H1 (cell line): ENCODE measurements around the gene ZMYND15. TPM values are rescaled to one million over a fixed set of nuclear protein-coding genes. Genes with fewer than 3 reads are reported as not detected.

Source experiments
- CTCF ChIA-PET: fragments of 300-600 bp; sonication (Branson Sonifier 250); formaldehyde crosslinking; loops from one replicate; lab custom pipeline; 2021; ENCODE audit not compliant: partially characterized antibody; lab: Charles Lee
- POLR2A ChIA-PET: fragments of 300-600 bp; sonication (Branson Sonifier 250); formaldehyde crosslinking; loops from one replicate; lab custom pipeline; 2021; ENCODE audit warnings: inconsistent platforms; ENCODE audit not compliant: partially characterized antibody; lab: Charles Lee
- DNase-seq, 2 experiments: peaks; one replicate each; pipeline versions ENCODE4 v3.0.0 to v3.0.0-alpha.2; 2010 to 2022; ENCODE audit warnings: low spot score in 2 of 2, low read depth in 1 of 2, mixed read lengths in 1 of 2
- FAIRE-seq: peaks from 2 replicates; lab custom pipeline; 2011; peaks lifted over from hg19 to GRCh38; lab: Jason Lieb, UNC
- H2AFZ ChIP-seq: 2 replicates; pipeline ENCODE4 v1.8.1; 2012; ENCODE audit warnings: low read length, inconsistent platforms
- H2AK5ac ChIP-seq: 2 replicates; pipeline ENCODE4 v1.6.1; 2013; ENCODE audit warnings: low read depth, low read length
- H2BK120ac ChIP-seq: replicated peaks from 2 replicates; pipeline ENCODE3; 2013; ENCODE audit warnings: low read depth, low read length, inconsistent platforms
- H2BK12ac ChIP-seq: 2 replicates; pipeline ENCODE4 v1.6.1; 2013; ENCODE audit warnings: low read depth, low read length
- H2BK15ac ChIP-seq: 2 replicates; pipeline ENCODE4 v1.6.1; 2013; ENCODE audit warnings: low read length
- H2BK20ac ChIP-seq: 2 replicates; pipeline ENCODE4 v1.6.1; 2013; ENCODE audit warnings: low read length
- H2BK5ac ChIP-seq: 2 replicates; pipeline ENCODE4 v1.6.1; 2013; ENCODE audit warnings: low read depth, low read length
- H3K14ac ChIP-seq: 2 replicates; pipeline ENCODE4 v1.6.1; 2013; ENCODE audit warnings: inconsistent platforms; ENCODE audit not compliant: insufficient read length
- H3K18ac ChIP-seq: 2 replicates; pipeline ENCODE4 v1.6.1; 2013; ENCODE audit warnings: low read length; ENCODE audit errors: extremely low read depth
- H3K23ac ChIP-seq: 2 replicates; pipeline ENCODE4 v1.6.1; 2013; ENCODE audit warnings: inconsistent platforms; ENCODE audit not compliant: insufficient read length
- H3K23me2 ChIP-seq: 2 replicates; pipeline ENCODE4 v1.6.1; 2013; ENCODE audit warnings: low read depth, low read length
- H3K27ac ChIP-seq: 2 replicates; pipeline ENCODE4 v1.6.1; 2011; ENCODE audit warnings: low read depth, low read length, inconsistent platforms
- H3K27me3 ChIP-seq, 4 experiments: replicated peaks in 1 of 4; 1 replicate in 1 of 4; 2 replicates in 3 of 4; pipeline versions ENCODE4 v1.6.1 to v1.8.1; 2011 to 2013; ENCODE audit warnings: low read length in 3 of 4, mild to moderate bottlenecking in 3 of 4, inconsistent platforms in 2 of 4, mixed read lengths in 2 of 4, moderate library complexity in 1 of 4; ENCODE audit not compliant: control insufficient read depth in 3 of 4, insufficient read depth in 3 of 4; ENCODE audit errors: extremely low read depth in 1 of 4
- H3K36me3 ChIP-seq, 4 experiments: 2 replicates each; pipeline versions ENCODE4 v1.6.1 to v1.8.1; 2011 to 2013; ENCODE audit warnings: mild to moderate bottlenecking in 4 of 4, low read length in 3 of 4, moderate library complexity in 2 of 4, control low read depth in 1 of 4, inconsistent platforms in 1 of 4; ENCODE audit not compliant: insufficient read depth in 4 of 4, control insufficient read depth in 2 of 4
- H3K4ac ChIP-seq: replicated peaks from 2 replicates; pipeline ENCODE3; 2013; ENCODE audit warnings: low read length, low read depth, mixed read lengths, inconsistent platforms; ENCODE audit not compliant: insufficient read length
- H3K4me1 ChIP-seq, 4 experiments: replicated peaks in 1 of 4; 1 replicate in 1 of 4; 2 replicates in 3 of 4; pipeline versions ENCODE4 v1.6.1 to v1.8.1; 2011 to 2013; ENCODE audit warnings: low read length in 3 of 4, inconsistent platforms in 2 of 4, mixed read lengths in 1 of 4; ENCODE audit not compliant: insufficient read depth in 4 of 4, control insufficient read depth in 3 of 4
- H3K4me2 ChIP-seq, 2 experiments: 2 replicates each; pipeline versions ENCODE4 v1.6.1 to v1.8.1; 2011 to 2013; ENCODE audit warnings: low read depth in 2 of 2, low read length in 2 of 2, control low read depth in 1 of 2, inconsistent platforms in 1 of 2, mild to moderate bottlenecking in 1 of 2; ENCODE audit not compliant: insufficient read depth in 1 of 2
- H3K4me3 ChIP-seq, 4 experiments: fragments of 200-600, 300-600 bp in 1 of 4; sonication (generic), shearing (Covaris generic), sonication (Bioruptor Twin) in 1 of 4; 2 replicates each; pipeline versions ENCODE4 v1.5.1 to v1.8.1; 2011 to 2016; ENCODE audit warnings: low read length in 4 of 4, low read depth in 3 of 4, control low read depth in 2 of 4, inconsistent platforms in 2 of 4, mild to moderate bottlenecking in 2 of 4, mixed read lengths in 1 of 4, moderate library complexity in 1 of 4; ENCODE audit not compliant: insufficient read depth in 2 of 4; ENCODE audit errors: extremely low read depth in 1 of 4
- H3K56ac ChIP-seq: replicated peaks from 2 replicates; pipeline ENCODE3; 2013; ENCODE audit warnings: low read depth, mild to moderate bottlenecking, mixed read lengths, low read length, inconsistent platforms; ENCODE audit not compliant: insufficient read length
- H3K79me1 ChIP-seq: 2 replicates; pipeline ENCODE4 v1.6.1; 2013; ENCODE audit warnings: low read depth, low read length, control low read depth
- H3K79me2 ChIP-seq, 2 experiments: 2 replicates each; pipeline versions ENCODE4 v1.6.1 to v1.8.1; 2012 to 2013; ENCODE audit warnings: low read length in 2 of 2, mild to moderate bottlenecking in 2 of 2, inconsistent platforms in 1 of 2; ENCODE audit not compliant: insufficient read depth in 2 of 2, control insufficient read depth in 1 of 2
- H3K9ac ChIP-seq, 4 experiments: replicated peaks in 1 of 4; 1 replicate in 1 of 4; 2 replicates in 3 of 4; pipeline versions ENCODE4 v1.6.1 to v1.8.1; 2011 to 2013; ENCODE audit warnings: low read depth in 3 of 4, low read length in 3 of 4, control low read depth in 2 of 4, mild to moderate bottlenecking in 2 of 4, moderate library complexity in 2 of 4, inconsistent platforms in 1 of 4; ENCODE audit errors: extremely low read depth in 1 of 4
- H3K9me3 ChIP-seq, 2 experiments: 2 replicates each; pipeline versions ENCODE4 v1.6.1 to v1.8.1; 2012 to 2013; ENCODE audit warnings: mild to moderate bottlenecking in 2 of 2, moderate library complexity in 2 of 2, control low read depth in 1 of 2, inconsistent platforms in 1 of 2, low read depth in 1 of 2, low read length in 1 of 2, mixed read lengths in 1 of 2; ENCODE audit not compliant: insufficient read depth in 2 of 2
- H4K20me1 ChIP-seq, 2 experiments: replicated peaks in 1 of 2; 2 replicates each; pipeline versions ENCODE3 to v1.8.1; 2011 to 2013; ENCODE audit warnings: inconsistent platforms in 2 of 2, low read length in 2 of 2, mild to moderate bottlenecking in 1 of 2; ENCODE audit not compliant: insufficient read depth in 2 of 2, control insufficient read depth in 1 of 2
- H4K5ac ChIP-seq: 2 replicates; pipeline ENCODE4 v1.6.1; 2013; ENCODE audit warnings: low read length, low read depth, mixed read lengths, inconsistent platforms; ENCODE audit not compliant: insufficient read length
- H4K8ac ChIP-seq: 2 replicates; pipeline ENCODE4 v1.8.0; 2013; ENCODE audit warnings: mild to moderate bottlenecking, moderate library complexity, low read length, inconsistent platforms; ENCODE audit not compliant: insufficient read depth; ENCODE audit errors: extremely low read depth
- H4K91ac ChIP-seq: replicated peaks from 2 replicates; pipeline ENCODE3; 2013; ENCODE audit warnings: low read length, mixed read lengths, inconsistent platforms; ENCODE audit not compliant: insufficient read length
- BACH1 ChIP-seq: IDR thresholded peaks from 2 replicates; pipeline ENCODE4 v1.6.1; 2012; ENCODE audit warnings: low read length, improper control_type of control experiment
- CBX5 ChIP-seq: fragments of 300-800, 300-1000 bp; sonication (generic); IDR thresholded peaks from 2 replicates; pipeline ENCODE4 v1.7.1; 2016; ENCODE audit warnings: antibody characterized with exemption, low read length, low read depth
- KDM4A ChIP-seq: IDR thresholded peaks from one replicate; pipeline ENCODE4 v1.7.1; 2012; ENCODE audit warnings: low read depth, mild to moderate bottlenecking, moderate library complexity, low read length, inconsistent platforms; ENCODE audit not compliant: severe bottlenecking
- MAFK ChIP-seq: IDR thresholded peaks from 2 replicates; pipeline ENCODE4 v1.6.1; 2012; ENCODE audit warnings: low read depth, mild to moderate bottlenecking, improper control_type of control experiment, low read length
- POLR2A ChIP-seq, 2 experiments: IDR thresholded peaks; 1 replicate in 1 of 2; 2 replicates in 1 of 2; pipeline ENCODE4 v1.6.1; 2011; ENCODE audit warnings: low read depth in 2 of 2, low read length in 2 of 2, mild to moderate bottlenecking in 2 of 2; ENCODE audit errors: control extremely low read depth in 1 of 2
- RXRA ChIP-seq: IDR thresholded peaks from 2 replicates; pipeline ENCODE4 v1.6.1; 2011; ENCODE audit warnings: low read depth, mild to moderate bottlenecking, low read length, moderate library complexity; ENCODE audit not compliant: insufficient read depth
- TCF12 ChIP-seq: IDR thresholded peaks from 2 replicates; pipeline ENCODE4 v1.6.1; 2011; ENCODE audit warnings: low read depth, mild to moderate bottlenecking, low read length
- TEAD4 ChIP-seq: IDR thresholded peaks from 2 replicates; pipeline ENCODE4 v1.6.1; 2012; ENCODE audit warnings: low read depth, low read length, inconsistent platforms, mixed read lengths
- WGBS, 2 experiments: shearing (Covaris generic) in 1 of 2; methylation state at CpG; one replicate each; pipeline versions ENCODE4 v1.1.6 to v1.1.7; 2013 to 2015; ENCODE audit warnings: low lambda C conversion rate in 2 of 2, mixed read lengths in 2 of 2, inconsistent platforms in 1 of 2, low coverage in 1 of 2, missing lambda C conversion rate in 1 of 2; ENCODE audit not compliant: insufficient replicate concordance in 2 of 2, insufficient coverage in 1 of 2, insufficient read length in 1 of 2; ENCODE audit errors: extremely low coverage in 1 of 2, missing lambda C conversion rate in 1 of 2; 5-methylcytosine and 5-hydroxymethylcytosine counted together
- polyA plus RNA-seq, 7 experiments: library from polyadenylated mRNA; depleted of rRNA in 3 of 7; stranded (reverse) in 5 of 7; unstranded in 2 of 7; fragments of >200 nt in 5 of 7; fragments of 200-250 nt in 2 of 7; gene quantifications; 1 replicate in 5 of 7; 2 replicates in 1 of 7; 4 replicates in 1 of 7; pipeline versions ENCODE4 v1.2.1 to v1.2.3, GENCODE V29; 2011 to 2013; ENCODE audit warnings: missing spikeins in 2 of 7, mixed read lengths in 2 of 7
- total RNA-seq: library from RNA; stranded (reverse); fragmentation: NEBNext Ultra II Directional; extraction: Animal tissue kit (Norgen Biotek cat#: 25700); gene quantifications from 2 replicates; pipeline ENCODE4 v1.2.1, GENCODE V29; 2021
- TF ChIP-seq, protein P1 (sequence below): IDR thresholded peaks from 2 replicates; pipeline ENCODE4 v1.6.1; 2012; ENCODE audit warnings: inconsistent platforms

ZMYND15 gene
- total and polyA plus RNA-seq, 2 of the 8 experiments (the other 6 are each of a cell fraction or from before 2014, with no cell fraction given), result 0.53 to 0.58 TPM

DNA sequence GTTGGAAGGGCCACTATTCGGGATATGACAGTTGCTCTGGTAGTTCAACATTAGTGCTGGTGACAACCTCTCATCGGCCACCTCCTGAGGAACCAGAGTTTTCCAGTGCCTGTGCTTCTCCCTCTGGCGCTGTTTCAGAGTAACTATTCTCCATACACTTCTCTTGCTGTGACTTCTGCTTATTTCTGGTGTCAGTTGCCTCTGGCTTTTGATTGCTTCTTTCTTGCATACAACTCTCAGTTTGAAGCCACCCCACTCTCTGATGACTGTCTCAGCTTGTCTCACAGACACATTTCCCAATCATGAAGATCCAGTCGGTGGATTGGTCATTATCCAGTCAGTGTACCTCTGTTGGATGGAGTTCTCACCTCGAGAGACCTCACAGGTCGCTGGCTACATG lies 28.7 kb downstream of the ZMYND15 start:
- Histone ChIP-seq H3K9ac (peak overlapping the region in 1 of 4 experiments; percentile 56; a peak in 1 of 7 replicates), H3K4me2 (no peak overlapping the region), H3K79me2 (no peaks in the 10 kb centered on the region), H3K36me3 (no peaks in the 10 kb centered on the region), H3K18ac (no peak overlapping the region), H2BK12ac (no peak overlapping the region), H3K14ac (no peak overlapping the region), H4K20me1 (no peaks in the 10 kb centered on the region), H2BK15ac (no peak overlapping the region), H4K91ac (no peak overlapping the region), H2BK120ac (no peak overlapping the region), H3K4me1 (no peaks in the 10 kb centered on the region), H3K23ac (no peak overlapping the region), H2AK5ac (no peak overlapping the region), H4K5ac (no peak overlapping the region), H3K27me3 (no peaks in the 10 kb centered on the region), H3K4me3 (no peak overlapping the region), H3K79me1 (no peaks in the 10 kb centered on the region; the same call in 1 of the 2 replicates), H3K23me2 (no peaks in the 10 kb centered on the region; the same call in 1 of the 2 replicates), H4K8ac (no peak overlapping the region; the same call in 1 of the 2 replicates), H2AFZ (no peak overlapping the region), H3K27ac (no peak overlapping the region), H2BK5ac (no peak overlapping the region), H3K4ac (no peak overlapping the region), H2BK20ac (no peak overlapping the region), H3K56ac (no peak overlapping the region), H3K9me3 (no peaks in the 10 kb centered on the region)
- TF ChIP-seq TEAD4, result no peak
- no peak for TF ChIP-seq POLR2A (IDR thresholded peaks at IDR 0.05; ENCODE audit: control extremely low read depth in 1 of 2, low read depth in 2 of 2, low read length in 2 of 2)
- TF ChIP-seq RXRA, result no peak
- no peak for TF ChIP-seq TCF12
- TF ChIP-seq, protein P1, sequence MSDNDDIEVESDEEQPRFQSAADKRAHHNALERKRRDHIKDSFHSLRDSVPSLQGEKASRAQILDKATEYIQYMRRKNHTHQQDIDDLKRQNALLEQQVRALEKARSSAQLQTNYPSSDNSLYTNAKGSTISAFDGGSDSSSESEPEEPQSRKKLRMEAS, result no peak
- TF ChIP-seq BACH1, result no peak
- no peak for TF ChIP-seq KDM4A
- TF ChIP-seq CBX5, result no peak
- TF ChIP-seq MAFK, result no peak
- DNase-seq (no peak), FAIRE-seq (no peak)
- POLR2A ChIA-PET, result no interaction called here
- CTCF ChIA-PET, result interaction anchor here (0.6 to 1.5 kb wide), 2 partner anchors 11 to 572 kb away, joined by 3 to 5 read pairs; no protein-coding TSS in a partner anchor
- WGBS, 2 experiments, result 88% methylated on average over 6 of the region's 6 CpGs; no CpG with 5 or more reads in 1 of the 2 experiments
